PFSK-1 (cell line): ENCODE measurements around the gene DLK1.

Source experiments
- POLR2AphosphoS5 ChIP-seq: IDR thresholded peaks from 2 replicates; pipeline ENCODE4 v1.6.1; 2012; ENCODE audit warnings: low read depth, mild to moderate bottlenecking, control low read depth, low read length, moderate library complexity
- REST ChIP-seq, 2 experiments: IDR thresholded peaks; 2 replicates each; pipeline versions ENCODE4 v1.6.1 to v1.8.0; 2011 to 2012; ENCODE audit warnings: low read depth in 2 of 2, low read length in 2 of 2, control low read depth in 1 of 2, inconsistent platforms in 1 of 2, mild to moderate bottlenecking in 1 of 2, moderate library complexity in 1 of 2; ENCODE audit not compliant: insufficient read depth in 1 of 2

GRCh38 chr14:100755649-100756048 lies 29.0 kb downstream of the DLK1 start:
- no peak for TF ChIP-seq POLR2AphosphoS5
- no peak for TF ChIP-seq REST (IDR thresholded peaks at IDR 0.05; ENCODE audit: insufficient read depth in 1 of 2, low read depth in 2 of 2, low read length in 2 of 2)
